AG04450 (cell line): ENCODE data around the gene PTH1R. TPM values are rescaled to one million over a fixed set of nuclear protein-coding genes. Genes with fewer than 3 reads are reported as not detected.

Experiments used
- CTCF ChIA-PET: fragments of 300-600, 350-600 bp; formaldehyde crosslinking; extraction: SDS; loops from one replicate; lab custom pipeline; 2022; ENCODE audit warnings: antibody characterized with exemption, inconsistent platforms; lab: Charles Lee
- POLR2A ChIA-PET: fragments of 350-600 bp; formaldehyde crosslinking; extraction: SDS; loops from one replicate; lab custom pipeline; 2021; ENCODE audit warnings: antibody characterized with exemption, inconsistent platforms; lab: Yijun Ruan, JAX
- DNase-seq: peaks from one replicate; pipeline ENCODE4 v3.0.0-alpha.2; 2011; ENCODE audit warnings: low read depth, low spot score
- H3K27ac ChIP-seq: one replicate; pipeline ENCODE4 v1.5.1; 2012; ENCODE audit warnings: low read depth, low read length, control low read depth
- H3K27me3 ChIP-seq: one replicate; pipeline ENCODE4 v1.6.0; 2012; ENCODE audit warnings: low read length; ENCODE audit not compliant: control insufficient read depth, insufficient read depth
- H3K4me3 ChIP-seq: 2 replicates; pipeline ENCODE4 v1.5.1; 2011; ENCODE audit warnings: mild to moderate bottlenecking, low read depth, low read length, control low read depth
- H3K9me3 ChIP-seq: 2 replicates; pipeline ENCODE4 v1.5.1; 2012; ENCODE audit warnings: low read length; ENCODE audit not compliant: control insufficient read depth, insufficient read depth
- CTCF ChIP-seq: IDR thresholded peaks from 2 replicates; pipeline ENCODE4 v1.5.1; 2011; ENCODE audit warnings: low read depth, low read length, control low read depth, inconsistent platforms
- polyA plus RNA-seq: library from polyadenylated mRNA; depleted of rRNA; stranded (reverse); fragments of >200 nt; gene quantifications from 2 replicates; pipeline ENCODE4 v1.2.3, GENCODE V29; 2011

PTH1R gene
- polyA plus RNA-seq, 1 experiment, result 0.05 TPM

GRCh38 chr3:46888705-46889104, 11.2 kb downstream of the PTH1R start:
- H3K9me3 ChIP-seq, result no peaks in the 10 kb centered on the region; the same call in 1 of the 2 replicates
- DNase-seq, result no peak
- H3K27me3 ChIP-seq, result peaks cover 88% of the 10 kb centered on the region
- TF ChIP-seq CTCF, result no peak
- H3K4me3 ChIP-seq, result no peak overlapping the region
- H3K27ac ChIP-seq, result no peak overlapping the region
- POLR2A ChIA-PET, result no interaction called here
- CTCF ChIA-PET, result interaction anchor here (0.5 to 2.1 kb wide), 5 partner anchors 21 to 183 kb away, joined by 3 to 12 read pairs (median 5); no protein-coding TSS in a partner anchor

DNA sequence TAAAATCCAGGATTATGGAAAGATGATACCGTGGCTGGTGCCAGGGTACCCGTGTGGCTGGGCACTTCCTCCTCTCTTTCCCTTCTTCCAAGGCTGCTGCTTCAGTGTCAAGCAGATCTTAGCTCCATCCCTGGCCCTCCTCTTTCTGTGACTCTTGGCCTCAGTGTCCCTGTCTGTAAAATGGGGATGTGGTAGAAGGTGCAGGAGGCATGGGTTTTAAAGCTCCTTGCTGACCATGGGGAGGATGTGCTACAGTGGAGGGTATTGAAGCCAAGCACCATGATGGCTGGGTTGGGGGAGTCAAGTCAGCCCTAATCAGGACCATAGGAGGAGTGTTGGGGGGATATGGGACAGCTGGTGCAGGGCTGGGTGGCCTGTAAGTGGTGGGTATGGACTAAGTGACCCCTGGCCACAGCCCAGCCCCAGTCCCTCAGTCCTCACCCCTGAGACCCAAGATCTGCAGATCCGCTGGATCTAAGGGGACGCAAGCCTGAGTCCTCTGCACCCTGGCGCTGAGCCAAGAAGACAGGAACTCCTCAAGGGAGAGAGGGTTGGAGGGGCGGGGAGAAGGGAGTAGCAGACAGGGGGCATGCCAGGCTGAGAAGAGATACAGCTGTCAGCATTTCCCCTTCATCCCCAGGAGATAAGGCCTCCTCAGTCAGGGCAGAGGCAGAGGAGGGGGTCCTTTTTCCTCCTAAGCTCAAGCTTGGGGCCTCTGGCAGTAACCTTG, 12.0 kb downstream of the PTH1R start:
- ChIA-PET CTCF (interaction anchor here (0.6 to 2.1 kb wide), 4 partner anchors 22 to 504 kb away, joined by 3 to 12 read pairs (median 4); no protein-coding TSS in a partner anchor), POLR2A (no interaction called here)
- no peak for TF ChIP-seq CTCF
- Histone ChIP-seq H3K9me3 (no peaks in the 10 kb centered on the region; the same call in 1 of the 2 replicates), H3K27ac (no peak overlapping the region), H3K27me3 (peaks cover 83% of the 10 kb centered on the region), H3K4me3 (no peak overlapping the region)
- no peak for DNase-seq

DNA sequence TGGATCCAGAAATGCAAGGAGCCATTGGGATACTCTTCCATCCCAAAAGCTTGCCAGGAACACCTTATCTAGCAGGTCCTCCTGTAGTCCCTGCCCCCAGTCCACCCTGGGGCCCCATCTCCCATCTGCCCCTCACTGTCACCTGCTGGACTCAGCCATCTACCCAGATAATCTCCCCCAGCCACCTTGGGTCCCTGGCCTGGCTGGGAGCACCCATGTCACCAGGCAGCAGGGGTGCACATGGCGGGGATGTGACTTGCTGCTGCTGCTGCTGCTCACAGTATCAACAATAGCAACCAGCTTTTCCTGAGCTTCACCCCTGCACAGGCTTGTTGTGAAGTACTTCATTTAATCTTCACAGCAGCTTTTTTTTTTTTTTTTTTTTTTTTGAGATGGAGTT, 12.6 kb downstream of the PTH1R start:
- Histone ChIP-seq H3K4me3 (no peak overlapping the region), H3K27ac (no peak overlapping the region), H3K27me3 (peaks cover 77% of the 10 kb centered on the region), H3K9me3 (no peaks in the 10 kb centered on the region; the same call in 1 of the 2 replicates)
- ChIA-PET CTCF (interaction anchor here (0.6 to 2.1 kb wide), 4 partner anchors 23 to 504 kb away, joined by 3 to 12 read pairs (median 4); no protein-coding TSS in a partner anchor), POLR2A (no interaction called here)
- TF ChIP-seq CTCF, result no peak
- DNase-seq, result no peak

DNA sequence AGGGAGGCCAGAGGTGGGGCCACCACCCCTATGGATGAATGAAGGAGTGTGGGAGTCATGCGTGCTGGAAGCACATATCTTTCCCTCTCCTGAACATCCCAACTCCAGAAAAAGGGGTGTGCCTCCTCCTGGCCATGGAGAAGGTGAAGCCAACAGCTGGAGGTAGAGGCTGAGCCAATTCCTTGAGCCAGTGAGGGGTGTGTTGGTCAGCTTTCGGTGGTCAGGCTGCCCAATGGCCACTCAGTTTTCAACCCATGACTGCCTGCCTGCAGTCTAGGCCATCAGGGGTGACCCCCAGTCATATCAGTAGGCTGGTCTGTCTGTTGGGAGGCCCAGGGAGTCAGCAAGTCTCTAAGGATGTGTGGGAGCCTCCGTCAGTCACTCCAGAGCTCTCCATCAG, 13.6 kb downstream of the PTH1R start:
- no peak for DNase-seq
- ChIA-PET POLR2A (interaction anchor here (0.5 kb wide), 1 partner anchor 46 kb away, joined by 3 read pairs; no protein-coding TSS in a partner anchor), CTCF (interaction anchor here (1.0 to 2.1 kb wide), 2 partner anchors 185 kb away, joined by 5 to 6 read pairs; no protein-coding TSS in a partner anchor)
- Histone ChIP-seq H3K27ac (no peak overlapping the region), H3K9me3 (no peaks in the 10 kb centered on the region; the same call in 1 of the 2 replicates), H3K27me3 (peaks cover 67% of the 10 kb centered on the region), H3K4me3 (no peak overlapping the region)
- no peak for TF ChIP-seq CTCF
